GM19043 (cell line): ENCODE results near the gene PLEKHA6.

ENCODE experiments used
- ATAC-seq: cut with Tn5 transposase; IDR thresholded peaks from one replicate; pipeline ENCODE4 v1.9.1; 2021; ENCODE audit warnings: low read depth; ENCODE audit not compliant: unreplicated experiment

Gene PLEKHA6

GRCh38 chr1:204382714-204383083 lies 23.0 kb upstream of the PLEKHA6 start:
- ATAC-seq, result no peak

GRCh38 chr1:204380293-204380831 lies 20.6 kb upstream of the PLEKHA6 start:
- ATAC-seq, result no peak

GRCh38 chr1:204377800-204378668 lies 18.3 kb upstream of the PLEKHA6 start:
- no peak for ATAC-seq

- no peak for ATAC-seq
These were observed 17.4 kb upstream of the PLEKHA6 start for GRCh38 chr1:204376919-204377799.

- no peak for ATAC-seq
These were observed 16.7 kb upstream of the PLEKHA6 start for GRCh38 chr1:204376465-204376864.

- no peak for ATAC-seq
These were observed 14.2 kb upstream of the PLEKHA6 start for GRCh38 chr1:204373911-204374310.

GRCh38 chr1:204370176-204370575 lies 10.4 kb upstream of the PLEKHA6 start:
- no peak for ATAC-seq

- ATAC-seq, result no peak
These were observed 9.4 kb upstream of the PLEKHA6 start for GRCh38 chr1:204368996-204369726.

- ATAC-seq, result no peak
These were observed 8.2 kb upstream of the PLEKHA6 start for GRCh38 chr1:204367956-204368355.

- ATAC-seq, result no peak
These were observed 7.6 kb upstream of the PLEKHA6 start for GRCh38 chr1:204367193-204367858.

- ATAC-seq, result no peak
These were observed 7.0 kb upstream of the PLEKHA6 start for GRCh38 chr1:204366759-204367158.

- no peak for ATAC-seq
These were observed 3.8 kb upstream of the PLEKHA6 start for GRCh38 chr1:204363335-204364114.

GRCh38 chr1:204362984-204363334 lies 3.2 kb upstream of the PLEKHA6 start:
- ATAC-seq, result no peak

GRCh38 chr1:204361781-204362180 lies 2.1 kb upstream of the PLEKHA6 start:
- no peak for ATAC-seq

GRCh38 chr1:204361341-204361771 lies 1.6 kb upstream of the PLEKHA6 start:
- ATAC-seq, result no peak

GRCh38 chr1:204360314-204360713 lies 585 bp upstream of the PLEKHA6 start:
- no peak for ATAC-seq

- no peak for ATAC-seq
These were observed 627 bp downstream of the PLEKHA6 start for GRCh38 chr1:204359131-204359473.

- no peak for ATAC-seq
These were observed 1.1 kb downstream of the PLEKHA6 start for GRCh38 chr1:204358605-204359004.
